NT2/D1 (cell line): ENCODE results near the gene INSR.

Experiments
- DNase-seq: peaks from one replicate; pipeline ENCODE4 v3.0.0-alpha.2; 2011; ENCODE audit warnings: low read depth, low spot score
- H3K27me3 ChIP-seq: 2 replicates; pipeline ENCODE4 v1.6.0; 2011; ENCODE audit warnings: mild to moderate bottlenecking; ENCODE audit not compliant: insufficient read length, insufficient read depth
- H3K36me3 ChIP-seq: 2 replicates; pipeline ENCODE4 v1.6.1; 2011; ENCODE audit warnings: mild to moderate bottlenecking, low read length, mixed read lengths; ENCODE audit not compliant: insufficient read depth, insufficient read length
- H3K4me1 ChIP-seq: 2 replicates; pipeline ENCODE4 v1.5.1; 2011; ENCODE audit not compliant: insufficient read depth, insufficient read length
- H3K4me3 ChIP-seq: 2 replicates; pipeline ENCODE4 v1.5.1; 2011; ENCODE audit warnings: low read depth; ENCODE audit not compliant: insufficient read length
- H3K9ac ChIP-seq: 2 replicates; pipeline ENCODE4 v1.6.0; 2011; ENCODE audit warnings: low read depth; ENCODE audit not compliant: insufficient read length
- H3K9me3 ChIP-seq: 2 replicates; pipeline ENCODE4 v1.5.1; 2011; ENCODE audit warnings: mild to moderate bottlenecking, low read length; ENCODE audit not compliant: insufficient read depth
- SUZ12 ChIP-seq: IDR thresholded peaks from 2 replicates; pipeline ENCODE4 v1.6.1; 2011; ENCODE audit not compliant: insufficient read length, insufficient read depth; ENCODE audit errors: extremely low read depth
- YY1 ChIP-seq: IDR thresholded peaks from 2 replicates; pipeline ENCODE4 v1.6.1; 2011; ENCODE audit not compliant: insufficient read length, insufficient read depth
- ZNF274 ChIP-seq: IDR thresholded peaks from 2 replicates; pipeline ENCODE4 v1.6.1; 2011; ENCODE audit warnings: mild to moderate bottlenecking, low read depth, low read length

Gene INSR

DNA sequence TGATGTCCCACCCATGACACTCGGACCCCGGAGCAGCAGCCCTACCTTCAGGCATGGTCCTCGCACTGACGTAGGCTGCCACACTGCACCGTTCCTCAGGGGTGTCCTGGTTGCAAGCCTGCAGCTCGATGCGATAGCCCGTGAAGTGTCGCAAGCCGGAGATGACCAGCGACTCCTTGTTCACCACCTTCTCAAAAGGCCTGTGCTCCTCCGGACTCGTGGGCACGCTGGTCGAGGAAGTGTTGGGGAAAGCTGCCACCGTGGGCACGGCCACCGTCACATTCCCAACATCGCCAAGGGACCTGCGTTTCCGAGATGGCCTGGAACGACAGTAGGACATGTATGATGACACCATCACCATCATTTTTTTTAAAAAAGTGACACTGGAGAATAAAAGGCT lies 151.4 kb downstream of the INSR start:
- H3K4me1 ChIP-seq = no peaks in the 10 kb centered on the region
- no peak for TF ChIP-seq SUZ12
- H3K36me3 ChIP-seq = peaks cover 23% of the 10 kb centered on the region
- H3K4me3 ChIP-seq = no peak overlapping the region
- DNase-seq = no peak
- no peak overlapping the region for H3K9ac ChIP-seq
- no peaks in the 10 kb centered on the region for H3K27me3 ChIP-seq
- H3K9me3 ChIP-seq = peaks cover 38% of the 10 kb centered on the region

DNA sequence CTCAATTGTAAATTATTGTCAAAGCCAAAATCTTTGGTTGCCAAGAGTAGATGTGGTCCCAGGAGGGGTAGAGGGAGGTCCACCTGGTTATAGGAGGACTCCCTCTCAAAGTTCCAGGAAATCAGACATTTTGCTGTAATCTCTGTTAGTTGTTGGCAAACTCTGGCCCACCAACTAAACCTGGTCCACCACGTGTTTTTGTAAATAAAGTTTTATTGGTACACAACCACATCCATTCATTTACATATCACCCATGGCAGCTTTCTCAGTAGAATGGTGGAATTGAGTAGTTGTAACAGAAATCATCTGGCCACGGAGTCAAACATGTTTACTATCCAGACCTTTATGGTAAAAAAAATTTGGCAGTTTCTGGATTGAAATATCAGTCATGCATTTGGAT lies 154.1 kb downstream of the INSR start:
- TF ChIP-seq YY1 (no peak), SUZ12 (no peak), ZNF274 (no peak)
- H3K4me3 ChIP-seq = no peak overlapping the region
- H3K9ac ChIP-seq = no peak overlapping the region
- no peak for DNase-seq
- peaks cover 23% of the 10 kb centered on the region for H3K36me3 ChIP-seq
- H3K9me3 ChIP-seq = peaks cover 19% of the 10 kb centered on the region; the same call in 1 of the 2 replicates
- H3K27me3 ChIP-seq = no peaks in the 10 kb centered on the region
- no peaks in the 10 kb centered on the region for H3K4me1 ChIP-seq

GRCh38 chr19:7139095-7139494 lies 155.1 kb downstream of the INSR start:
- no peaks in the 10 kb centered on the region for H3K4me1 ChIP-seq

DNA sequence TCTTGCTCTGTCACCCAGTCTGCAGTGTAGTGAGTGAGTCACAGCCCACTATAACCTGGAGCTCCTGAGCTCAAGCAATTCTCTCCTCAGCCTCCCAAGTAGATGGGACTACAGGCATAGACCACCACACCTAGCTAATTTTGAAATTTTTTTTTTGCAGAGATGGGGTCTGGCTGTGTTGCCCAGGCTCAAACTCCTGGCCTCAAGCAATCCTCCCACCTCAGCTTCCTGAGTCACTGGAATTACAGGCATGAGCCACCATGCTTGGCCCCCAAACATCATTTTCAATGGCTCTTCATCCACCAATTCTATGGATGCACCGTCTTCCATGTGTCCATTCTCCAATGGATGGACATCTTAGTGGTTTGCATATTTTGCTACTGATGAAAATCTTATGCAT lies 155.8 kb downstream of the INSR start:
- H3K36me3 ChIP-seq = peaks cover 23% of the 10 kb centered on the region
- peaks cover 19% of the 10 kb centered on the region; the same call in 1 of the 2 replicates for H3K9me3 ChIP-seq
- no peak for DNase-seq
- no peaks in the 10 kb centered on the region for H3K27me3 ChIP-seq
- no peak overlapping the region for H3K4me3 ChIP-seq
- no peak overlapping the region for H3K9ac ChIP-seq
- H3K4me1 ChIP-seq = no peaks in the 10 kb centered on the region
- no peak for TF ChIP-seq SUZ12
- no peak for TF ChIP-seq ZNF274
- no peak for TF ChIP-seq YY1

More at GRCh38 chr19:7139095-7139494, 155.1 kb downstream of the INSR start:
- no peak for DNase-seq
- no peak overlapping the region for H3K9ac ChIP-seq
- no peak overlapping the region for H3K4me3 ChIP-seq
- H3K9me3 ChIP-seq = peaks cover 19% of the 10 kb centered on the region; the same call in 1 of the 2 replicates
- H3K27me3 ChIP-seq = no peaks in the 10 kb centered on the region
- TF ChIP-seq ZNF274 (no peak), YY1 (no peak), SUZ12 (no peak)
- peaks cover 23% of the 10 kb centered on the region for H3K36me3 ChIP-seq

DNA sequence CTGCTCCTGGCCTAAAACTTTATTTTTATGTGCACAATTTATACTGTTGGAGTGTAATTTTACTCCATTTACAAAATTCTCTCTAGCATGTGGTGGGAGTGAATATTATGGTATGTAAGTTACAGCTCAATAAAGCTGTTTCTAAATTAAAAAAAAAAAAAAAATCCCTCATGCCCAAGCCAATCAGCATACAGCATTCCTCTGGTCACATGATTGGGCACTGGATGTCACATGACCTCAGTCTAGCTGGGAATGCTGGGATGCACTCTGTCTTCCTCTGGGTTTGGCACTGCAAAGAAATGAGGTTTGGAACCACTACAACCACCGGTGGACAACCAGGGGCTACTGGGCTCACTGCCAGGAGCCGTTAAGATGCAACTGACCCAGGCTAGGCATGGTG lies 157.1 kb downstream of the INSR start:
- H3K9ac ChIP-seq = no peak overlapping the region
- TF ChIP-seq SUZ12 (no peak), ZNF274 (no peak), YY1 (no peak)
- H3K9me3 ChIP-seq = peaks cover 19% of the 10 kb centered on the region; the same call in 1 of the 2 replicates
- H3K36me3 ChIP-seq = peaks cover 18% of the 10 kb centered on the region
- H3K4me1 ChIP-seq = no peaks in the 10 kb centered on the region
- no peak overlapping the region for H3K4me3 ChIP-seq
- DNase-seq = no peak
- no peaks in the 10 kb centered on the region for H3K27me3 ChIP-seq

DNA sequence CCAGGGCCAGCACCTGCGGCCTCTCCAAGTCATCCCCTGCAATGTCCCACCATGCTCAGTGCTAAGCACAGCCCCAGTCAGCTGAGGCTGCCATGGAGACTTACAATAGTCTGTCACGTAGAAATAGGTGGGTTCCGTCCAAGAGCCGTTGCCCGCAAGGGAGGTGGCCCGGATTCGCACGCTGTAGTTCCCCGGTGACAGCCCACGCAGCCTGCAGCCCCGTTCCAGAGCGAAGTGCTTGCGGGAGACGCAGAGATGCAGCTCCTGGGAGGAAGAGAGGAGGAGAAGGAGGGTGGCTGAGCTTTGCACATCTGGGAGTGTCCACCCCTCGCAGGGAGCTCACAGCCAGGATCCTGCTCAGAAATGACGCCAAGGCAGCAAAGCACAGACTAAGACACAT lies 162.2 kb downstream of the INSR start:
- H3K9me3 ChIP-seq = peaks cover 1% of the 10 kb centered on the region; the same call in 1 of the 2 replicates
- peaks cover 5% of the 10 kb centered on the region for H3K36me3 ChIP-seq
- H3K4me1 ChIP-seq = no peaks in the 10 kb centered on the region
- no peaks in the 10 kb centered on the region for H3K27me3 ChIP-seq
- no peak overlapping the region for H3K4me3 ChIP-seq
- H3K9ac ChIP-seq = no peak overlapping the region
- no peak for TF ChIP-seq ZNF274
- no peak for TF ChIP-seq SUZ12
- TF ChIP-seq YY1 = no peak
- DNase-seq = no peak

DNA sequence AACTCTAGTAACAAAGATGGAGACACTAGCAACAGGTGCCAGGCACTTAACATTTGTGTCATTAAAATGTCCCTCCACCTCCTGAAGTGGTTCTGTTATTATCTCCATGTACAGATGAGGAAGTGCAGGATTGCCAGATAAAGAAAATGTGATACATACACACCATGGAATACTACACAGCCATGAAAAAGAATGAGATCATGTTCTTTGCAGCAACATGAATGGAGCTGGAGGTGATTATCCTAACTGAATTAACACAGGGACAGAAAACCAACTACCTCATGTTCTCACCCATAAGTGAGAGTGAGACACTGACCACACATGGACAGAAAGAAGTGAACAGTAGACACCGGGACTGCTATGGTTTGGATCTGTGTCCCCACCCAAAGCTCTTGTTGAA lies 164.2 kb downstream of the INSR start:
- Histone ChIP-seq H3K4me1 (no peaks in the 10 kb centered on the region), H3K27me3 (no peaks in the 10 kb centered on the region), H3K4me3 (no peak overlapping the region), H3K9ac (no peak overlapping the region), H3K9me3 (peaks cover 22% of the 10 kb centered on the region), H3K36me3 (peaks cover 25% of the 10 kb centered on the region)
- DNase-seq = no peak
- no peak for TF ChIP-seq ZNF274
- TF ChIP-seq YY1 = no peak
- no peak for TF ChIP-seq SUZ12

DNA sequence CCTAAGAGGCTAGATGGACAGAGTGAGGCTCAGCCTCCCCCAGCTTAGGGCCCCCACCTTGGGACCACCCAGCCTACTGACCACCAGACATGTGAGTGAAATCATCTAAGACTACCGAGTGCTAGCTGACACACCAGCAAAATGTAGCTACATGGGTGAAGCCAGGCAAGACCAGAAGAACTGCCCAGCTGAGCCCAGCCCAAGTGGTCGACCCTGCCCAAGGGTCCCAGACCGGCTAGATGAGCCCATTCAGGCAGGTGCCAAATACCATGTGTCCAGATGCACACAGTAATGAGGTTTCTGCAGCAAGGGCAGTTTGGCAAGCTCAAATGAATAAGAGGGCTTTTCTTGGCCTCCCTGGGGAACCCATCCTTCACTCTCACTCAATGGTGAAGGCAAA lies 168.1 kb downstream of the INSR start:
- Histone ChIP-seq H3K4me3 (no peak overlapping the region), H3K9ac (no peak overlapping the region), H3K27me3 (no peaks in the 10 kb centered on the region), H3K4me1 (no peaks in the 10 kb centered on the region), H3K9me3 (peaks cover 25% of the 10 kb centered on the region), H3K36me3 (peaks cover 35% of the 10 kb centered on the region)
- TF ChIP-seq ZNF274 = no peak
- TF ChIP-seq YY1 = no peak
- TF ChIP-seq SUZ12 = no peak
- no peak for DNase-seq
